ENCODE results near the gene PRKAR1B. TPM values are rescaled to one million over a fixed set of nuclear protein-coding genes. Genes with fewer than 3 reads are reported as not detected.

PRKAR1B gene
- total RNA-seq, 1 experiment from 2014 or later = 14.1 TPM

GRCh38 chr7:773622-773915 lies 46.5 kb upstream of the PRKAR1B start:
- ChIA-PET RAD21 (ENCODE audit: low non-redundant PET in 1 of 2, low total read pairs in 2 of 2, uncharacterized antibody in 2 of 2, unreplicated experiment in 2 of 2) (no interaction called here), CTCF (interaction anchor here (1.1 to 1.7 kb wide), 2 partner anchors 132 to 452 kb away, joined by 3 to 9 read pairs; no protein-coding TSS in a partner anchor), POLR2A (no interaction called here)
- no peaks in the 10 kb centered on the region for H3K9me3 ChIP-seq (ENCODE audit: control insufficient read depth in 1 of 2, insufficient read depth in 1 of 2, low read depth in 1 of 2, low read length in 2 of 2)
- no peaks in the 10 kb centered on the region for H3K79me2 ChIP-seq (ENCODE audit: insufficient read depth, low read length)
- no peaks in the 10 kb centered on the region for H3K4me1 ChIP-seq (ENCODE audit: control insufficient read depth in 1 of 2, insufficient read depth in 2 of 2, low read length in 2 of 2)
- H3K4me3 ChIP-seq (replicated peaks in 1 of 2; ENCODE audit: low read depth in 1 of 2, low read length in 2 of 2) = no peak overlapping the region
- no peak overlapping the region for H3K27ac ChIP-seq (ENCODE audit: low read depth, low read length)
- H2AFZ ChIP-seq (ENCODE audit: low read depth, low read length, poor library complexity, severe bottlenecking) = no peak overlapping the region
- H3K4me2 ChIP-seq (ENCODE audit: low read length) = no peak overlapping the region
- no peaks in the 10 kb centered on the region for H3K9me2 ChIP-seq (ENCODE audit: insufficient read depth)
- DNase-seq (ENCODE audit: low read depth, low spot score) (no peak), ATAC-seq (no peak)
- BruUV-seq (replicated peaks) = no TSS peak
- TF ChIP-seq EZH2phosphoT487 (IDR thresholded peaks at IDR 0.05; ENCODE audit: borderline replicate concordance) = no peak
- TF ChIP-seq ZFX (IDR thresholded peaks at IDR 0.05) = no peak
- TF ChIP-seq FOSL1 (IDR thresholded peaks at IDR 0.05; ENCODE audit: low read depth) = no peak
- TF ChIP-seq TCF7L2 (IDR thresholded peaks at IDR 0.05; ENCODE audit: borderline replicate concordance, extremely low read depth, insufficient read depth, insufficient read length) = no peak
- TF ChIP-seq POLR2AphosphoS5 (IDR thresholded peaks at IDR 0.05; ENCODE audit: low read depth, low read length) = no peak
- TF ChIP-seq RAD21 (IDR thresholded peaks at IDR 0.05; ENCODE audit: low read depth) = no peak
- no peak for TF ChIP-seq EGR1 (IDR thresholded peaks at IDR 0.05; ENCODE audit: low read depth)
- H3K27me3 ChIP-seq (ENCODE audit: insufficient read depth, low read length) = no peaks in the 10 kb centered on the region
- peaks cover 9 to 12% of the 10 kb centered on the region in 2 experiments; a peak in 3 of 4 replicates for H3K36me3 ChIP-seq (ENCODE audit: control insufficient read depth in 1 of 2, insufficient read depth in 2 of 2, low read length in 2 of 2)
- H4K20me1 ChIP-seq (ENCODE audit: insufficient read depth) = no peaks in the 10 kb centered on the region
- H3K9ac ChIP-seq (ENCODE audit: low read length) = no peak overlapping the region
- intact Hi-C loops (cut with micrococcal nuclease) = no loop called here

DNA sequence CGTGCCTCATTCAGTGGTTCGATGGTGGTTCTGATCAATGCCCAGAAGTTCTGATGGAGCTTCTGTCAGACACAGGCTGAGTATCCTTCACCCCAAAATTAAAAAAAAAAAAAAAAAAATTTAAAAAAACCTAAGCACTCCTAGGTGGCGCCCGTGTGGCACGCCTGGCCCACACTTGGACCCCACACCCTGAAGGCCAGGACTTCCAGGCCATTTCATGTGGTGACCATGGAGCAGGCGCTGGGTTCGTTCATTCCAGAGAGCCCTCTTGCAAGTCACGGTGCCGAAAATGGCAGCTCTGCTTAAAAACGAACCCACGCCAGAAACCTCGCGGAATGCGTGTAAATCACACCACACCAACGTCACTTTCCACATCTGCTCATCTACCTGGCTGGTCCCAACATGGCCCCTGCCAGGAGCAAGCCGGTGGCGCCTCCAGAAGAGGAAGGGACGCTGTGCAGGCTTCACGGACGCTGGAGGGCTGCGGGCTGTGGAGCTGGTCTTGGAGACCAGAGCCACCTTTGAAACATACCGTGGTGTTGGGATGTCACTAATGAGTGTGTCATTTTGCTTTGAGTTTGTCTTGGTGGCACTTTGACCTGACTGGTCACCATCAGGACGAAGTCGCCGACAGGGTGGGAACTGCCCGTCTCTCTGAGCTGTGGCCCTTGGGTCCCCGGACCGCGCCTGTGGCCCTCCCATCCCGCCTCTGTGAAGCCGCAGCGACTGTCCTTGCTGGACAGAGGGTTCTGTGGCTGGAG lies 46.0 kb upstream of the PRKAR1B start:
- intact Hi-C loops (cut with micrococcal nuclease) = no loop called here

More for the DNA sequence above, 46.0 kb upstream of the PRKAR1B start:
- Histone ChIP-seq H3K9me2 (ENCODE audit: insufficient read depth) (no peaks in the 10 kb centered on the region), H3K9me3 (ENCODE audit: control insufficient read depth in 1 of 2, insufficient read depth in 1 of 2, low read depth in 1 of 2, low read length in 2 of 2) (no peaks in the 10 kb centered on the region), H3K36me3 (ENCODE audit: control insufficient read depth in 1 of 2, insufficient read depth in 2 of 2, low read length in 2 of 2) (peaks cover 9 to 10% of the 10 kb centered on the region in 2 experiments; a peak in 3 of 4 replicates), H3K9ac (ENCODE audit: low read length) (no peak overlapping the region), H3K79me2 (ENCODE audit: insufficient read depth, low read length) (no peaks in the 10 kb centered on the region), H4K20me1 (ENCODE audit: insufficient read depth) (no peaks in the 10 kb centered on the region), H3K27me3 (ENCODE audit: insufficient read depth, low read length) (no peaks in the 10 kb centered on the region), H2AFZ (ENCODE audit: low read depth, low read length, poor library complexity, severe bottlenecking) (no peak overlapping the region), H3K4me3 (replicated peaks in 1 of 2; ENCODE audit: low read depth in 1 of 2, low read length in 2 of 2) (no peak overlapping the region), H3K4me2 (ENCODE audit: low read length) (no peak overlapping the region), H3K4me1 (ENCODE audit: control insufficient read depth in 1 of 2, insufficient read depth in 2 of 2, low read length in 2 of 2) (no peaks in the 10 kb centered on the region), H3K27ac (ENCODE audit: low read depth, low read length) (no peak overlapping the region)
- ChIA-PET RAD21 (ENCODE audit: low non-redundant PET in 1 of 2, low total read pairs in 2 of 2, uncharacterized antibody in 2 of 2, unreplicated experiment in 2 of 2) (no interaction called here), CTCF (interaction anchor here (1.1 to 1.7 kb wide), 2 partner anchors 132 to 451 kb away, joined by 3 to 9 read pairs; no protein-coding TSS in a partner anchor), POLR2A (no interaction called here)
- TF ChIP-seq RAD21 (IDR thresholded peaks at IDR 0.05; ENCODE audit: low read depth) = no peak
- no peak for TF ChIP-seq EZH2phosphoT487 (IDR thresholded peaks at IDR 0.05; ENCODE audit: borderline replicate concordance)
- TF ChIP-seq EZH2 (IDR thresholded peaks at IDR 0.05) = no peak
- TF ChIP-seq JUND (IDR thresholded peaks at IDR 0.05) = no peak
- no peak for TF ChIP-seq TCF7L2 (IDR thresholded peaks at IDR 0.05; ENCODE audit: borderline replicate concordance, extremely low read depth, insufficient read depth, insufficient read length)
- DNase-seq (ENCODE audit: low read depth, low spot score) (no peak), ATAC-seq (no peak)
- BruUV-seq (replicated peaks) = no TSS peak

Data from HCT116 (cell line).